Raji (cell line): ENCODE measurements around the gene NEURL1B.

Source experiments
- POLR2A ChIP-seq: IDR thresholded peaks from 2 replicates; pipeline ENCODE4 v1.6.1; 2011; ENCODE audit warnings: low read depth, low read length, control low read depth; ENCODE audit not compliant: insufficient read depth

NEURL1B gene

GRCh38 chr5:172624996-172625964 lies 15.8 kb upstream of the NEURL1B start:
- TF ChIP-seq POLR2A: no peak

GRCh38 chr5:172626031-172626581 lies 15.0 kb upstream of the NEURL1B start:
- TF ChIP-seq POLR2A: no peak

DNA sequence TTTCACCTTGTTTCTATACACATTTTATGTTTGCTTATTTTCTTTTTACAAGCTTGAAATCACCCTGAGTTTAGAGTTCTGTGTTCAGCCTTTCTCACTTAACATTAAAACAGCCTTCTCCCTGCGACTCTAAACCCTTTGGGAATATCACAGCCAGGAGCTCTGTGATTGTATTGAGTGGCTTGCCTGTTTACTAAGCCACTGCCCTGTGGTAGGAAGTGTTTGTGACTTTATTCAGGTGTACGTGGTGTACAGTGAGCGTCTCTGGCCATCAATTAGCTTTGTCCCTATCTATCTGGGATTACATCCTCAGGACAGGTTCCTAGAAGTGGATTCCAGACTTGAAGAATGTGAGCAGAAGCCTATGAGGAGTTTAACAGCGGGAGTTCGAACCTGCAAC lies 11.0 kb upstream of the NEURL1B start:
- TF ChIP-seq POLR2A: no peak

DNA sequence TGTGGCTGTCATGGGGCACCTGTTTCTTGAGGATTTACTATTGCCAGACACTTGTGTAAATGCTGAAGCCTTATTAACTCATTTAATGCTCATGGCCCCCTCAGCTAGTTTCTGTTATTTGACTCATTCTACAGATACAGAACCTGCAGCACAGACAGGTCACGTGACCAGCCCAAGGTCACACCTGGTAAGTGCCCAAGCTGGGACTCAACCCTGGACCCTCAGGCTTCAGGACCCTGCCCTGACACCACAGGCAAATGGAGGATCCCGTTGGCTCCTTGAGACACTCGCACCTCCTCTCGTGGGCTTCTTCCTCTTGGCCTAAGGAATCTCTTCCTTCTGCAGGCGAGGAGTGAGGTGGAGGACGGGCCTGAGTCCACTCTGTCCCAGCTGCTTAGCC lies 10.6 kb upstream of the NEURL1B start:
- TF ChIP-seq POLR2A: no peak

DNA sequence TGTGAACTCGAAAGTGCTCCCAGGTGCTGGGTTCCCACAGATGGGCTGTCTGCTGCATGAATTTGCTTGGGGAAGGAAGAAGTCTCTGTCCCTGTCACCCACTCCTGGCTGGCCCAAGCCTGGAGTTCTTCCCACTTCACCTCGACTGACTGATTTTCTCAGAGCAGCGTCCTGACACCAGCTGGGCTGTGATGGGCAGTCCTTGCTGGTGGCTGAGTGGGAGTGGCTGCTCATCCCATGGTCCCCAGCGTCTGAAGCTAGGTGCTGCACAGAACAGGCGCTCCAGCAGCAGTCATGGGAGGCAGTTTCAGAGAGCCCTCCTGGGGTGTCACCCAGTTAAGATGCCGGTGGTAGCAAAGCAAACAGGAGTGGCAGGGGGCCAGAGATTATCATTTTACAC lies 10.1 kb upstream of the NEURL1B start:
- no peak for TF ChIP-seq POLR2A

DNA sequence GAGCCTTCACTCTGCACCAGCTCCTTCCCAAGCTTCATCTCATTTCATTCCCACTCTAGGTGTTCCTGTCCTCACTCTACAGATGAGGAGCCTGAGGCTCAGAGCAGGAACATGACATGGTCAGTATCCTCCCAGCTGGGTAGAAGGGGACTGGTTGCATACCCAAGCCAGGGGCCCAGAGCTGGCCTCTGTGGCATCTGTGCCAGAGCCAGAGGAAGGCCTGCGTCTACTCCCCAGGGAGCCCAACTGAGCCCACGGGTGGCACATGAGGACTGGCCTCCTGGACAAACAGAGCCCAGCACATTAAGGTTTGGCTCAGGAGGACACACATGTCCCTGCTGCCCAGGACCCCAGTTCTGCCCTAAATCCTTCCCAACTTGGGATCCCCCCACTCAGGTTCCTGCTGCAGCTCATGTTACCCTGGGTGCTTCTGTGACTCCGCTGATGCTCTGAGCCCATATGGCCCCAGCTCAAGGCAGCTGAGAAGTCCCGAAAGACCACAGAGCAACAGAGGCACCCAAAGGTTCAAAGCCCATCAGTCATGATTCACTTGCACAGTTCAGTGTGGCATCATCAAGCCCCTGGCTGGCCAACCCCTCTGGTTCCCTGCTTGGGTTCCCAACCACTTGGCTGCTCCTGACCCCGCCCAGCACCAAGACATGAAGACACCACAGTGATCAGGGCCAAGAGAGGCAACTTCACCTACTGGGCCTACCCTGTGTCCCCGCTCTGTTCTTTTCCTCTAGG lies 8.5 kb upstream of the NEURL1B start:
- TF ChIP-seq POLR2A: no peak

DNA sequence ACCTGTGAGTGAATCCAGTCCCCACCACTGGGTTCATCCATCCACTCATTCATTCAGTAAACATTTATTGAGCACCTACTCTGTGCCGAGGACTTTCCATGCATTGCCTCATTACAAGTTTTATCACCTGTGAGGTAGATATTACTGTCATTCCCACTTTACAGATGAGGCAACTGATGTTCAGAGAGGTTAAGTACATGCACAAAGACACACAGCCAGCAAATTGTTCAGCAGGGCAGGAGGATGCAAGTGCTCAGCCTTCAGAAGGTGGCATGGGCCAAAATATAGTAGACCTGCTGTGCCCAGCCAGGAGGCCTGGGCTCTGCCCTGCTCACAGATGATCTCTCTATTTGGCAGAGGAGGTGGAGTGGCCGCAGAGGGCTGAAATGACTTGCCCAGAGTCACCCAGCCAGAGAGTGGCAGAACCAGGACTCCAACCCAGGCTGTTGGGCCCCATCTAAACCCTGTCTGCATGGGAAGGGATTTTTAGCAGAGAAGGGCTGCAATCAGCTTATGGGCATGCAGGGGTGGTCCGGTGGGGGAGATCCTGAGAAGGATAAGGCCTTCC lies 7.6 kb upstream of the NEURL1B start:
- TF ChIP-seq POLR2A: no peak

- TF ChIP-seq POLR2A: no peak
These were observed 6.8 kb upstream of the NEURL1B start for GRCh38 chr5:172634106-172634899.

- TF ChIP-seq POLR2A: no peak
These were observed 6.0 kb upstream of the NEURL1B start for GRCh38 chr5:172635038-172635437.

- no peak for TF ChIP-seq POLR2A
These were observed 4.6 kb upstream of the NEURL1B start for GRCh38 chr5:172636279-172637050.

- TF ChIP-seq POLR2A: no peak
These were observed 3.9 kb upstream of the NEURL1B start for GRCh38 chr5:172637110-172637580.

- no peak for TF ChIP-seq POLR2A
These were observed 3.3 kb upstream of the NEURL1B start for GRCh38 chr5:172637740-172638139.

DNA sequence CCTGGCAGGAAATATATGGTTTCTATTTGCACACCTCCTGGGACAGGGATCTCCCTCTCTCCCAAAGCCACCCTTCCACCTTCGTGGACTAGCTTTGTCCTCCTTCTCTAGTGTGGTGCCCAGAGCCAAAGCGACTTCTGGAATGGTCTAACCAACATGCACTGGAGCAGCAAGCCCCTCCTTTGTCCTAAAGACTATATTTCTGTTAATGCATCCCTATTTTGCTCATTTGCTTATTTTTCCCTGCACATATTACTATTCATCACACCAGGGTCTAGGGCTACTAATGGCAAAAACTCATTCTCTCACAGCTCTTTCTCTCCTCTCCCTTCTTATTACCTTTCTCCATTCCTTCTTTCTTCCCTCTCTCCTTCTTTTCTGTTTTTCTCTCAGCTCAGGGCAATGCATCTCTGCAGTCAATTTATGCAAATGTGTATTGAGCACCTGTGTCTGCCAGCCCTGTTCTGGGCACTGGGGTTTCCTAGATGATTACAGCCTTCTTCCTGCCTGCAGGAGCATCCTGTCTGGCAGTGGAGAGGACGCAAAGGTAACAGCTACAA lies 2.8 kb upstream of the NEURL1B start:
- no peak for TF ChIP-seq POLR2A

DNA sequence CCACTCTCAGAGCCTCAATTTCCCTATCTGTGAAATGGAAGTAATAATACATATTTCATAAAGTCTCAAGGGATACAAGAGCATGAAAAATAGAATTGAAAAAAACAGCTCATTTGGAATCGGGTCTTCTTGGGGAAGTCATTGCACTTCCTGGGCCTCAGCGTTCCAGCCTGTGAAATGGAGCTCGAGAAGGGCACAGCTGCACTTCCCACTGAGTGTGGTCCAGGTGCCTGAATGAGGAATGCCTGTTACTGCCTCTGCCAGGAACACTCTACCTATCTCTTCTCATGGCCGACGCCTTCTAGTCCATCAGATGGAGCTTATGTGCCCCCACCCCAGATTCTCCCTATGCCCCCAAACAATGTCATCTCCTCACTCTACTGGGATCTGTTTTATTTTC lies 924 bp upstream of the NEURL1B start:
- no peak for TF ChIP-seq POLR2A
